CD4-positive, alpha-beta T cell treated with Interleukin-4 for 1 hour (primary cell): ENCODE data around the gene S100PBP.

Experiments
- DNase-seq, 2 donors: peaks; one replicate each; pipeline ENCODE4 v3.0.0-alpha.2; 2020 to 2022

S100PBP gene

DNA sequence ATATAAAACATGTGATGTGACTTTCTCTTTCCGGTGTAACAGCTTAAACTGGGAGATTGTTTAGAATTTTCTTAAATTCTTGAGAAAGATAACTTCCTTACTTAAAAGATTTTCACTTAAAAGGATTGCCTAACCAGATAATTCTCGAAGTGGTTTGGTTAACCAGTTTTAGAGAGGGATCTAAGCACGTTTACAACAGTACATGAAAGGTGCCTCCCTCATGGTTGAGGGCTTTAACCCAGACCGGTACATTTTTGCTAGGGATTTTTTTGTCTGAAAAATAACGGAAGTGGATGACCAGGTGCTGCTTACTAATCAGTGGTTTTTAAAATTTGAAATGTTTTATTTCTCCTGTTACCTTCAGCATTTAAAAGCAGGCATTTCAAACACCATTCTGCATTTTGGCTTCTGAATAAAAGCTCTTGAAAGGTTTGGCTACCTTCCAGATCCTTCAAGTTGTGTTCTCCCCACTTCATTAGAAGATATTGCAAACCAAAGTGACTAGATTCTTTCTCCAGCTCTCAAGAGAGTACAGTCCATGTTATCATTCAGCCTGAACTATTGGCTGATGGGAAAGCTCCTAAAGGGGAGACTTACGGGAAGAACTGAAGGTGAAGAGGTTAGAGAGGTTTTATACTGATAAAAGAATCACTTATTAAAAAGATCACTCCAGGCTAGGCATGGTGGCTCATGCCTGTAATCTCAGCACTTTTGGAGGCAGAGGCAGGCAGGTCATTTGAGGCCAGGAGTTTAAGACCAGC lies 12.8 kb downstream of the S100PBP start:
- DNase-seq: no peak

DNA sequence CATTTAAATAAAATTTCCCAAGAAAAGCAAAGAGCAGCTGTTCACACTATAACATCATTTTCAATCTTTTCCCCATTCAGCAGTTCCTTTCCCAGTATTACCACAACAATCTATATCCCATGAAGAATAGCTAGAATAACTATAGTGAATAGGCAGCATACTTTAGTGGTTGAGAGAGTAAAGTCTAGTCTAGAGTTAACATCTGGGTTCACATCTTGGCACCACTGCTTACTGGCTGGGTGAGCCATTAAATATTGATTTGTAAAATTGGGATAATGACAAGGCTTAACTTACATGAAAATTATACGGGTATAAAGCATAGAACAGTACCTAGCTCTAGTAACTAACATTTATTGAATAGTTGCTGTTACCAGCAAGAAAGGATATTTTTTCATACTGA lies 14.4 kb downstream of the S100PBP start:
- no peak for DNase-seq

GRCh38 chr1:32848354-32849063 lies 31.1 kb downstream of the S100PBP start:
- no peak for DNase-seq

DNA sequence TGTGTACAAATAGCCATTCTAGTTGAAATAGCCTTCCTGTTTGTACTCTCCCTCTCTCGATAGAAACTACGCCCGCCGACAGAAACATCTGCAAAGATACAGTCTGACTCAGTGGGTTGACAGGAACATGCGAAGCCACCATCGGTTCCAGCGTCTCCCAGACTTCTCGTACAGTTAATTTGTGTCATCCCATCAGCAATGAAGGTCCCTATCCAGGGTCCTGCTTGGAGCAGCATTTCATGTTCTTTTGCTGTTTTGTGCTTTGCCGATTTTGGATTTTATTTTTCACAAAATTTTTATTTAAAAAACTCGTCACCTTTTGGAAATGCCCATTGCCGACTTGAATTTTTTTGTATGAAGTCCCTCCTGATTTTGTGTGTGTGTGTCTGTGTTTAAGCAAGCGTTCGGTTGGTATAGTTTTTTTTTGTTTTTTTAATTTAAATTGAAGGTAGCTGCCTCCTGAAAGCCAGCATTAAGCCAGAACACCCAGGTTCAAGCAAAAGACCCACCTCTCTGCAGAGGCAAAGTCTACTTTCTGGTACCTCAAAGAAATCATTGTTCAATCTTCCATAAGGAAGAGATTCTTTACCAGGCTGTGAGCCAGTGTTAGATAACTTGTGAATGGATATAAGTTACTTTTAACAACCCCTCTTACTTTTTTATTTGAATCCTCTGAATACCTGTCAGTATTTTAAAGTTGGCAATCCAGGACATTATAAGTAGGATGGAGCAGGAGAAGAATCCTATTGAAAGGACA lies 38.6 kb downstream of the S100PBP start:
- no peak for DNase-seq

- no peak for DNase-seq
Observed at GRCh38 chr1:32858136-32858535, 40.7 kb downstream of the S100PBP start.

GRCh38 chr1:32858791-32859190 lies 41.3 kb downstream of the S100PBP start:
- no peak for DNase-seq

DNA sequence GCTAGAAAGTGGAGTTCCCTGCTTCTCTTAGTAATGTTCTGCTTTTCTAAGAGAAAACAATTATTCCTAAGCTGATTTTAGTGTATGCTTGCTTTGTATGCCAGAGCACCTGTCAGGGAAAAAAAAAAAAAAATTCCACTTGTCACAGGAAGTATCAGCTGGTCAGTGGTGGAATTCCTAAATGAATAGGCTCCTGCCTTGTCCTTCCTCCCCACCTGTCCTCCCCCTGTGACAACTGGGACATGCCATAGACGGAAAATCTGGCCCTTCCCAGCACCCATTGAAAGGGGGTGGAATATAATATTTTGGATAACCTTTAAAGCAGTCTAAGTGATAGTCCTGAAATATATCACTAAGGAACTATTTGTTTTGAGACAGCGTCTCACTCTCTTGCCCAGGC lies 42.5 kb downstream of the S100PBP start:
- DNase-seq: no peak

DNA sequence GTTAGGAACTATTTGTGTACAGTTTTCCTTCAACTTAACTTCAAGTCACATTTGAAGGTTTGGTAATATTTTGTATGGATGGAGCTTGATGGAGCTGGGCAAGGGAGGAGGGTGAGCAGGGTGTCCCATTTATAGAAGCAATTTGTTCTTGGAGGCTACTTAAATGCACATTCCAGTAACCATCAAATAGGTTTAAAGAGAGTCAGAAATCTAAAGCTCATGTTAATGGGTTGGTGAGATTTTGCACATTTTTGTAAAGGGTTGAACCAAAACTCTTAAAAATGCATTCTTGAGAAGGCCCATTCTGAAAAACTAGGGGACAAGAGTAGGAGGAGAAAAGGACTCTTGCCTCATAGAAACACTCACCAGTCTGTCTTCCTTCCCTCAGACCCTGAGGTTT lies 43.1 kb downstream of the S100PBP start:
- no peak for DNase-seq

- DNase-seq: no peak
Observed at GRCh38 chr1:32861904-32862695, 44.6 kb downstream of the S100PBP start.

DNA sequence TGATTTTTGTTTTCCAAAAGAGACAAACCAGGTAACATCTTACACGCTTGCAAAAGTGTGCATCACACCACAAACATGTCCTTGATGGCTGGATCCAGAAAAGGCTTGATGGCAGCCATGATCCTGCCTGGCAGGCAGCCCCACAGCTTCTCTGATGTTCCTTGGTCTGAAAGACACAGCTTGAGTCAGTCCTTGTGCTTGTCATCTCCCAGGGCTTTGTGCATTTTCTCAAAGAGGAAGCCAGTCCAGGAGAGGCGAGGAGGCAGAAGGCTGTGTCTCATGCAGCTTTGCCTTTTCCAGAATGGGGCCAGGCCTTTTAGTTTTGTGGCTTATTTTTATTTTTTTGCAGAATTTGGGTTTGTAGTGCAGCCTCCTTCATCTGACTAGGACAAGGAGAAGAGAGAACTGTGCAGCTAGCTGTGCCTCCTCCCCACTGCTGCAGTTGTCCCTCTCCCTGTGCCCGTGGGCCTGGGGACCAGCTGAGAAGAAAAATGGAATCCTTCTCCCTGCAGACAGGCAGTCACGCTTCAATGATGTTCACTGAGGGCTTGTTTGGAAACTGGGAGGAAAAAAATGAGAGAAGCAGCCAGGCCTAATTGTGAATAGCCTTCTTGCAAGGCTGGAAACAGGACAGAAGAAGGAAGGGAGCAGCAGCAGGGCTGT lies 45.9 kb downstream of the S100PBP start:
- no peak for DNase-seq

- no peak for DNase-seq
Observed at GRCh38 chr1:32863881-32864245, 46.4 kb downstream of the S100PBP start.

DNA sequence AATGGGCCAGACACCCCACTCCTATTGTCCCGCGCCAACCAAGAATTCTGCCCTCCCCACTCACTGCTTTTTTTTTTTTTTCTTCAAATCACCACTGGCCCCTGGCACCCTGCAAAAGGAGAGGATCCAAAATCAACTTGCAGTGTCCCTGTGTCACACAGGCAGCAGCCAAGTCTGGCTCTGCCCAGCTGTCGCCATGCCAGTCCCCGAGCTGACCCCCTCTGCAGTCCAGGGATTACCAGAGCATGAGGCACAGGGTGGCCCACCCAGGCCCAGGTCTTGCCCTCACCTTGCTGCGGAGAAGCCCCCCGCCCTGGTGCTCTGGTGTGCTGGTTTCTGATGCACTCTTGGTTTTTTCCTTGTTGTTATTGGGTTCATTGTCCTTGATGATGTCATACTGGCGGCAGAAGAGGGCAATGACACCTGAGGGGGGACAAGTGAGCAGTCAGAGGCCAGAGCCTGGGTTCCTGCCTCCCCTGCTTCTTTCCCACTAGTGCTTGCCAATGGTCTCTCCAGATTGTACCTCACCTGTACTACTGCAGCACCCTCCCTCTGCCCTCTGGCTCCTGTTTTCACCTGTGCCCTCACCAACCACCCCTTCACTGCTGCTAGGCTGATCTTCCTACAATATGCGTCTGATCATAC lies 47.0 kb downstream of the S100PBP start:
- no peak for DNase-seq

DNA sequence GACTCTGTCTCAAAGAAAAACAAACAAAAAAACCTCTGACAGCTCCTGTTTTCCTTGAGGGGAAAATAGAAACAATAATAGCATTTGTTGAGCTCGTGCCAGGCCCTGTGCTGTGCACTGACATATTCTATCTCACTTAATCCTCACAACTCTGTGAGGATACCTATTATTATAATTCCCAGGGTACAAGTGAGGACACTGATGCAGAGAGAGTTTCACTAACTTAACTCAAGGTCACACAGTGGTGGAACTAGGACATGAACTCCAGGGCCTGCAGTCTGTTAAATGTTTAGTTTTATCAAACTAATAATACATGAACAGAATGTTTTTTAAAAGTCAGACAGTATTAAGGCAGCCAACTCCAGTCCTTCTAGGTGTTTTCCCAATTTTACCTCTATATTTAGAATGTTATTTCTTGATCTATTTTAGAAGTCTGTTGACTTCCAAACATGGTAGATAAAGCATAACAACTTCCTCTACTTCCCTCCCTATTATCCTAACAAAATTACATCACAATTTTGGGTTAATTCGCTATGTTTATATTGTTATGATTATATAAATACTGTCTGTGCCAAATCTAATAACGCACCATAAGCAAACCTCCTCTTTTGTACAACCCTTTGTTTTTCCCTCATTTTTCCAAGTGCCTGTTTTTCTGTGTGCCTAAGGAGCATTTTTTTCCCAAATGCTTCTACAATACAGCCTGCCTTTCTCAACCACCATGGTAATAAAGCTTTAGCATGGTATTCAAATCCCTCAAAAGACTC lies 48.4 kb downstream of the S100PBP start:
- DNase-seq: no peak

DNA sequence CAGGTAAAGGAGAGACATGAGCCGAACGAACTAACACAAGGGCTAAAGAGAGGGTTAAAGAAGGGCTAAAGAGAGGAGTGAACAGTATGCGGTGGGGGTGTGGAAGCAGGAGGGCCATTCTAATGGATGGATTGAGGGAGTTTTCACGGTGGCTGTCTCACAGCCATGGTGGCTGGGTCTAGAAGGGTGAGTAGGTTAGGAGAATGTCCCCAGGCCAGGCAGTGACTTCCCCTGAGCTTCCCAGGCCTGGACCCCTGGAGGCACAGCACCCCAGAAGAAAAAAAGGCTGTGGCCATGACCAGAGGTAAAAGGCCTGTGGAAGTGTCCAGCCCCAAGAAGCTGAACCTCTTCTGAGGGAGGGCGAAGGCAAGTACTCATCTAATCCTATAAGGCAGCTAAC lies 49.7 kb downstream of the S100PBP start:
- no peak for DNase-seq

GRCh38 chr1:32867671-32868070 lies 50.2 kb downstream of the S100PBP start:
- DNase-seq: no peak

GRCh38 chr1:32868085-32868484 lies 50.6 kb downstream of the S100PBP start:
- no peak for DNase-seq

DNA sequence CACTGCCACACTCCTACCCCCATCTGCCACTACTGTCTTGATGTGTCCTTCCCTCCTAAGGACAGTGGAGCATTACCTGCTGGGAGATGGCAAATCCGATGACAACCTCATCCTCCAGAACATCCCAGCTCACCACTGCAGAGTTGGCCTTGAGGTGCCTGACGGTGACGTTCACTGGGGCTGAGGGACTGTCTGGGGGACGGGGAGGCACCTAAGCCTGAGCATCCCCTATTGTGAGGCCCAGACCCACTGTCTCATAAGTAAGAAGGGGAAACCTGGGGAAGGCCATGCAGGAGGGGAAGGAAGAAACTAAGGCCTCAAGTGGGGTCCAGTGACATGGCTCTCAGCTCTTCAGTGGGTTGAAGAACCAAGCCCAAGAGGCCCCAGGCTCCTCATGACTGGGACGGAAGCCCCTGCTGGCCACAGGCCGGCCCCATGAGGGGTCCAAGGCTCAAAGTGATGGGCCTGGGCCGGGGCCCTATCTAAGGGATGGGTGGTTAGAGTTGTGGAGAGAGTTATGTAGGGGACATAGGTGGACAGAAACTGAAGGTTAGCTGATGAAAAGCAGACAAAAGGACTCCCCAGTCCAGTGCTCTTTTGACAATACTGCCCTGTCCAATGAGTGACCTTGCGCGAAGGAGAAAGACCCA lies 51.5 kb downstream of the S100PBP start:
- DNase-seq: no peak

DNA sequence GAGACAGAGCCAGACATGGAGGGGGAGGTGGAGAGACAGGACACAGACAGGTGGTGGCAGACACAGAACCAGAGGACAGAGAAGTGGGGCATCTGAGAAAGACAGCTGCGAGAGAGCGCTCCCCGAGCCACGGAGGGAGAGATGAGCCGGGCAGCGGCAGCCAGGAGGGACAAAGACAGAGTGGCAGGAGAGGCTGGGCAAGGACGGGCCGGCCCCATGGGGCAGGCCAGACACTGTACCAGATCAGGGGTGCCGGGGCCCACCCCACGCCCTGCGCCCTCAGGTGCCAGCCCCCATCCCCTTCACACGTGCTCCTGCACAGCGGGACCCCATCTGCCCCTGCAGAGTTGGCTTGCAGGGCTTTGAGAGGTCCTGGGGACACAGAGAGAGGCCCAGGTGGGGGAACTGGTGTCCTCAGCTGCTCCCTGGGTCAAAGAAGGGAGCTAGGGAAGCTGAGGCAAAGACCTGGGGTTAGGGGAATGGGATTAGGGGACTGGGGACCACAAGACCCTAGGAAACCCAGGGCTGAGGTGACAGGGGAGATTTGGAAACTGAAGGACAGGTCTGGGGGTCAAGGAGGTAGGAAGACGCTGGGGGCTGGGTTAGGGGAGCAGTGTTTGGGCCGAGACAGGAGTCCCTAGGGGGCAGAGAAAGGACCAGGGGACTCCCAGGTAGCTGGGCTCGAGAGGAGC lies 52.6 kb downstream of the S100PBP start:
- DNase-seq: no peak

DNA sequence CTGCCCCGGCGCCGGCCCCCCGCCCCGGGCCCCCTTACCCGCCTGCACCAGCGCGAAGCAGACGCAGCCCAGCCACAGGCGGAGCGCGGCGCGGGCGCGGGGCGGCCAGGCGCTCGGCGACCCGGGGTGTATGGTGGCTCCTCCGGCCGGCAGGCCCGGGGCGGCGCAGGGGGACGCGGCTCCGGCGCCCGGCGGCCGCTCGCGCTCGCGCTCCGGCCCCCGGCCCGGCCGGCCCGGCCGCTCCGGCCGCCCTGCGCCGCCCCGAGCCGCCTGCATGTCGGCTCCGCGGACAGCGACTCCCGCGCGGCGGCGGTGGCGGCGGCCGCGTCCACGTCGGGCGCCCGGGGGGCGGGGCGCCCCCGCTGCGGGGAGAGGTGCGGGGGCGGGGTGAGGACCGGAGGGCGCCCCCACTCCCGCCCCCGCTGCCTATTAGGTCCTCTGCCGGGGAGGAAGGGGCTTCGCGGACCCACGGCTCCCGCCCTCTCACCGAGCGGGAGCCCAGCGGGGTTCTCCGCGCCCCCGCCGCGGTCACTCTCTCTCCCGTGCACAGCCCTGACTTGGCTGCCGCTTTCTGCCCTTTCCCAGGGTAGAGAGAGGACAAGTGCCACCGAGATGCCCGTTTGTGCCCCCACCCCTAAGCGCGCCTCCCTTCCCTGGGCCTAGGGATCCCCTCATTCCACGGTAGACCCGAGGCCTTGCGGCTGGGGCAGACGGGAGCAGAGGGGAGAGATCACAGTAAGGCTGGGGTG lies 53.3 kb downstream of the S100PBP start, which contains the start of gene FNDC5:
TSS of gene FNDC5 (minus strand) at position 298 of the 749 bp plus-strand sequence.
- no peak for DNase-seq
